ENCODE measurements around the gene MYCBP.

GRCh38 chr1:38919130-38919529 is 46.0 kb upstream of the MYCBP start:
- TF ChIP-seq GATA2 (IDR thresholded peaks at IDR 0.05; ENCODE audit: low read depth, low read length) (no peak), GATA3 (IDR thresholded peaks at IDR 0.05; ENCODE audit: low read depth, low read length) (peak; percentile 15; the same call in 1 of the 2 replicates)
